GM13976 (cell line): Measurements from ENCODE around the gene MBOAT7.

Source experiments
- DNase-seq: peaks from one replicate; pipeline ENCODE4 v3.0.0; 2012; ENCODE audit warnings: low spot score
- CTCF ChIP-seq: IDR thresholded peaks from 2 replicates; pipeline ENCODE4 v1.5.1; 2012; ENCODE audit warnings: borderline replicate concordance, mild to moderate bottlenecking; ENCODE audit not compliant: insufficient read depth; ENCODE audit errors: extremely low read depth, missing control alignments, control extremely low read depth
- in situ Hi-C: fragments of 300-500 bp; cut with MboI; formaldehyde crosslinking; loops from one replicate; pipeline ENCODE4 v1.12.0; 2022; ENCODE audit warnings: low sequenced_read_pairs, mixed read lengths, inconsistent platforms; ENCODE audit not compliant: unreplicated experiment

The MBOAT7 gene

GRCh38 chr19:54162884-54163283 lies 26.5 kb downstream of the MBOAT7 start:
- no peak for TF ChIP-seq CTCF
- in situ Hi-C loops, result loop anchor here (10.0 kb wide), 1 partner anchor 72 kb away; no protein-coding TSS in a partner anchor
- no peak for DNase-seq

GRCh38 chr19:54162241-54162805 lies 27.1 kb downstream of the MBOAT7 start:
- DNase-seq, result peak; percentile 88
- no peak for TF ChIP-seq CTCF
- in situ Hi-C loops, result loop anchor here (10.0 kb wide), 1 partner anchor 72 kb away; no protein-coding TSS in a partner anchor

DNA sequence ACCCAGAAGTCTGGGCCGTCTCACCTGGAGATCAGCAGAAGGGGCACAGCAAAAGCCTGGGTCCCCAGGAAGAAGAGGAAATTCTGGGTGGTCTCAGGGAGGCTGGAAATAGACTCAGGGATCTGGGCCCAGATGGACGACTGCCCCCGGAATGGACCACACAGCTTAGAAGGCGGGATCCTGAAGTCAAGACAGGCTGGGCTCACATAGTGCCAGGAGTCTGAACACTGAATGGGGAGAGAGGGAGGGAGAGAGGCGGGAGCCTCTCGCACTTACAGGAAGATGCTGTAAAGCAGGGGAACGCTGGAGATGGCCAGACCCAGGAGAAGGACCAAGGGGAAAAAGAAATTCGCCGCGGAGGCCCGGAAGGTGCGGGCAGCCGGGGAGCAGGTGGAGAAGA lies 28.5 kb downstream of the MBOAT7 start:
- in situ Hi-C loops, result loop anchor here (10.0 kb wide), 1 partner anchor 74 kb away; no protein-coding TSS in a partner anchor
- DNase-seq, result no peak
- TF ChIP-seq CTCF, result no peak

- no peak for TF ChIP-seq CTCF
- no peak for DNase-seq
- in situ Hi-C loops, result loop anchor here (10.0 kb wide), 1 partner anchor 75 kb away; no protein-coding TSS in a partner anchor
These were observed 29.1 kb downstream of the MBOAT7 start for GRCh38 chr19:54160182-54160811.

DNA sequence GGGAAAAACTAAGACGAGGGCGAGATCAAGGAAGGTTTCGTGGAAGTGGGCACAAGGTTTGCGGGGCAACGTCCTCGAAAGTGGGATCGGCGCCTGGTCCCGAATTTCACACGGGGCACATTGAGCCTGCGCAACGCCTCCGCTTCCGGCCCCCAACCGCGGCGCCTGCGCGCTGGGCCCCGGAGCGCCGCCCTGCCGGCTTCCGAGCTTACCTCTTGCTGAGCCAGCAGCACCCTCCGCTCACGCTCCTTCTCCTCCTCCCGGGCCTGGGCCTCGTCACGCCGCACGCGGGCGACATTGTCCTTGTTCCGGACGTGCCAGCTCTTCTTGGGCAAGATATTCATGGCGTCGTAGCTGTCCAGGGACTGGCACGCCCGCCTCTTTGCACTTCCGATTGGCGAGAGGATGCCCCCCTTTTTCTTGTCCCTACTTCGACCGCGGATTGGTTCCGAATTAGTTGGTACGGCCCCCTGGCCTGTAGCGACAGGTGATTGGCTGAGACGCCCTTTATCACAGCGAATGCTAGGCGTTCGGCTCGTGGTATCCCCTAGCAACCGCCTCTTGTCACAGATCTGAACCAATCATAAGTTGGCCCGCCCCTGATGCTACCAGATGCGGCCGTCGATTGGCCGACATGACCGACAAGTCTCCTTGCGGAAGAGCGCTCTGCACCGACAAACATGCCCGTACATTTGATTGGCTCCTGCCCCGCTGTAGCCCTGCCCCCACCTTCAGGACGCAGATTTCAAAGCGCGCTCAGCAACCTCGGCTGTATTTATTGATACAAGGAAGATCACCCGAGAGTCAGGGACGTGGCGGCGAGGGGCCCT lies 29.8 kb downstream of the MBOAT7 start, which contains the start of gene LENG1:
TSS of gene LENG1 (minus strand) at position 370 of the 830 bp plus-strand sequence. CDS start at position 344, 26 bp downstream.
- peak; percentile 15 for TF ChIP-seq CTCF
- peak; percentile 98 for DNase-seq
- in situ Hi-C loops, result loop anchor here (10.0 kb wide), 1 partner anchor 75 kb away; no protein-coding TSS in a partner anchor

GRCh38 chr19:54158812-54159351 lies 30.5 kb downstream of the MBOAT7 start:
- DNase-seq, result peak; percentile 66
- TF ChIP-seq CTCF, result no peak
- in situ Hi-C loops, result no loop called here
